K562 (cell line): ENCODE measurements around the gene DAPK1. TPM values are rescaled to one million over a fixed set of nuclear protein-coding genes. Genes with fewer than 3 reads are reported as not detected.

ENCODE experiments used
- CEBPB ChIP-seq: fragments of 450-650 bp; IDR thresholded peaks from 2 replicates; pipeline ENCODE4 v1.6.1; 2016; ENCODE audit warnings: missing genetic modification characterization, missing compliant biosample characterization
- FOSL1 ChIP-seq: fragments of 200-800 bp; sonication (Bioruptor generic); conservative IDR thresholded peaks from 2 replicates; pipeline ENCODE4 v1.6.1; 2016; ENCODE audit warnings: missing genetic modification characterization, missing compliant biosample characterization
- HDAC6 ChIP-seq: IDR thresholded peaks from 2 replicates; pipeline ENCODE4 v1.6.1; 2012; ENCODE audit warnings: low read depth, mild to moderate bottlenecking, control low read depth, inconsistent platforms, low read length, moderate library complexity
- JUND ChIP-seq, 2 experiments: IDR thresholded peaks; 2 replicates in 1 of 2; 3 replicates in 1 of 2; pipeline ENCODE4 v1.6.1; 2011; ENCODE audit warnings: borderline replicate concordance in 2 of 2, low read depth in 2 of 2, low read length in 2 of 2, improper control_type of control experiment in 1 of 2, missing biosample characterization in 1 of 2, missing genetic modification characterization in 1 of 2, missing genetic modification reagents in 1 of 2
- MAFF ChIP-seq: IDR thresholded peaks from 2 replicates; pipeline ENCODE4 v1.6.1; 2012; ENCODE audit warnings: low read length, improper control_type of control experiment
- MAX ChIP-seq: sonication (generic); formaldehyde crosslinking; IDR thresholded peaks from 2 replicates; pipeline ENCODE4 v1.9.0; 2022; ENCODE audit warnings: mild to moderate bottlenecking, missing genetic modification reagents
- NRF1 ChIP-seq, 2 experiments: fragments of 450-650 bp; IDR thresholded peaks in 1 of 2; conservative IDR thresholded peaks in 1 of 2; 2 replicates each; pipeline ENCODE4 v1.6.1; 2014; ENCODE audit warnings: mild to moderate bottlenecking in 2 of 2
- POLR3G ChIP-seq: IDR thresholded peaks from 2 replicates; pipeline ENCODE4 v1.6.1; 2011; ENCODE audit not compliant: insufficient read length, insufficient replicate concordance; ENCODE audit errors: extremely low read depth
- PTBP1 ChIP-seq: fragments of 200-400 bp; formaldehyde crosslinking; IDR thresholded peaks from 2 replicates; pipeline ENCODE4 v1.6.1; 2017; ENCODE audit warnings: low read depth, low read length
- SAFB2 ChIP-seq: fragments of 200-400 bp; formaldehyde crosslinking; IDR thresholded peaks from 2 replicates; pipeline ENCODE4 v1.6.1; 2018; ENCODE audit warnings: borderline replicate concordance, low read length, low read depth, moderate library complexity; ENCODE audit not compliant: severe bottlenecking
- SPI1 ChIP-seq: IDR thresholded peaks from 2 replicates; pipeline ENCODE4 v1.6.1; 2011; ENCODE audit warnings: low read depth, low read length, control low read depth, borderline replicate concordance
- ZNF561 ChIP-seq: fragments of 450-650 bp; formaldehyde crosslinking; conservative IDR thresholded peaks from 2 replicates; pipeline ENCODE4 v1.4.0; 2020; ENCODE audit warnings: mild to moderate bottlenecking, moderate library complexity
- polyA plus RNA-seq, 8 experiments: library from polyadenylated mRNA; depleted of rRNA in 4 of 8; stranded (reverse) in 5 of 8; unstranded in 3 of 8; fragments of >200 nt; fragmentation: Nextera tagmentation in 2 of 8; fragmentation: Illumina TruSeq in 1 of 8; extraction: Ambion mirVana in 2 of 8; extraction: Trizol in 1 of 8; gene quantifications; 2 replicates each; pipeline versions ENCODE4 v1.2.1 to v1.2.3, GENCODE V29; 2011 to 2014; ENCODE audit warnings: inconsistent platforms in 1 of 8, missing spikeins in 1 of 8
- total RNA-seq, 7 experiments: library from RNA; depleted of rRNA in 6 of 7; stranded (reverse); fragments of >200 nt in 6 of 7; fragmentation: Illumina TruSeq in 2 of 7; extraction: Trizol in 2 of 7; gene quantifications; 2 replicates each; pipeline versions ENCODE4 v1.2.1 to v1.2.3, GENCODE V29; 2011 to 2021; ENCODE audit warnings: low replicate concordance in 1 of 7
- TF ChIP-seq, protein P1 (sequence below), 2 experiments: fragments of 450-650 bp; IDR thresholded peaks; 2 replicates each; pipeline ENCODE4 v1.6.1; 2018; ENCODE audit warnings: mild to moderate bottlenecking in 2 of 2, low read depth in 1 of 2; ENCODE audit not compliant: partially characterized antibody in 2 of 2
- TF ChIP-seq, protein P2 (sequence below), 2 experiments: fragments of 450-650 bp in 1 of 2; sonication (generic) in 1 of 2; formaldehyde crosslinking in 1 of 2; IDR thresholded peaks in 1 of 2; conservative IDR thresholded peaks in 1 of 2; 2 replicates each; pipeline versions ENCODE4 v1.6.1 to v1.8.1; 2016 to 2023; ENCODE audit warnings: mild to moderate bottlenecking in 2 of 2, moderate library complexity in 2 of 2, inconsistent platforms in 1 of 2, missing genetic modification reagents in 1 of 2
- TF ChIP-seq, protein P3 (sequence below): fragments of 250-450 bp; sonication (Bioruptor Pico); IDR thresholded peaks from 2 replicates; pipeline ENCODE4 v1.4.0; 2020; ENCODE audit warnings: borderline replicate concordance
- TF ChIP-seq, protein P4 (sequence below): fragments of 450-650 bp; formaldehyde crosslinking; conservative IDR thresholded peaks from 2 replicates; pipeline ENCODE4 v1.4.0; 2022; ENCODE audit warnings: mild to moderate bottlenecking, missing genetic modification characterization

Gene DAPK1
- total and polyA plus RNA-seq, 9 of the 15 experiments (the other 6 are each of a cell fraction or from before 2014, with no cell fraction given), result 1.7 to 26.4 (median 15.8) TPM

DNA sequence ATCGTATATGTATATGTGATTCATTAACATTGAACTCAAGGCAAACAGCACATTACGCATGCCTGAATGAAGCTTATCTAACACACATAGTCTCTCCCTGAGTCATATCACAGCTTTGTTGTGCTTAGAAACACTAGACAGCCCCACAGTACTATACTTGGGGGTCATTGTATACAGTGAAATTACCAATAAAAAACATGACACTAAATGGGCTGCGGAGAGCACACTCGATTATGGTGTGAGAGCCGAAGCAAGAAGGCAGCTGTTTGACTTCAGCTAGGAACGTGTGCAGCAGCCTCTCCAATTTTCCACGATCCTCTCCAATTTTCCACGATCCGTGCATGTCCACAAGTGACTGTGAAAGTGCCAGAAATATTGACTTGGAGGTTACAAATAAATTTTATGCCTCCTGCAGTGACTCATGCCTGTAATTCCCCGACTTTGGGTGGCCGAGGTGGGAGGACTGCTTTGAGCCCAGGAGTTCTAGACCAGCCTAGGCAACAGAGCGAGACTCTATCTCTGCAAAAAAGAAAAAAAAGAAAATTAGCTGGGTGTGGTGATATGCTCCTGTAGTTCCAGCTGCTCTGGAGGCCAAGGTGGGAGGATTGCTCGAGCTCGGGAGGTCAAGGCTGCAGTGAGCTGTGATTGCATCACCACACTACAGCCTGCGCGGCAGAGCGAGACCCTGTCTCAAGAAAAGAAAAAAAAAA, 102.4 kb downstream of the DAPK1 start (continued):
- TF ChIP-seq FOSL1 (peak; percentile 67), NRF1 (conservative IDR thresholded peaks at IDR 0.05 in 1 of 2, IDR thresholded peaks at IDR 0.05 in 1 of 2) (peak; percentile 11 to 39; a peak in 1 of 4 replicates), MAFF (no peak), SAFB2 (no peak), MAX (no peak), SPI1 (no peak), PTBP1 (no peak), HDAC6 (no peak), POLR3G (no peak), CEBPB (tag) (peak; percentile 50), JUND (IDR thresholded peaks at IDR 0.05; ENCODE audit: borderline replicate concordance, low read depth, low read length) (0 out of 2 replicates have a peak, but pooled peaks have one; percentile 51), JUND (tag; IDR thresholded peaks at IDR 0.05; ENCODE audit: borderline replicate concordance, low read depth, low read length) (0 out of 3 replicates have a peak, but pooled peaks have one; percentile 48), ZNF561 (CRISPR knock-in tag) (no peak)
- TF ChIP-seq, protein P1, sequence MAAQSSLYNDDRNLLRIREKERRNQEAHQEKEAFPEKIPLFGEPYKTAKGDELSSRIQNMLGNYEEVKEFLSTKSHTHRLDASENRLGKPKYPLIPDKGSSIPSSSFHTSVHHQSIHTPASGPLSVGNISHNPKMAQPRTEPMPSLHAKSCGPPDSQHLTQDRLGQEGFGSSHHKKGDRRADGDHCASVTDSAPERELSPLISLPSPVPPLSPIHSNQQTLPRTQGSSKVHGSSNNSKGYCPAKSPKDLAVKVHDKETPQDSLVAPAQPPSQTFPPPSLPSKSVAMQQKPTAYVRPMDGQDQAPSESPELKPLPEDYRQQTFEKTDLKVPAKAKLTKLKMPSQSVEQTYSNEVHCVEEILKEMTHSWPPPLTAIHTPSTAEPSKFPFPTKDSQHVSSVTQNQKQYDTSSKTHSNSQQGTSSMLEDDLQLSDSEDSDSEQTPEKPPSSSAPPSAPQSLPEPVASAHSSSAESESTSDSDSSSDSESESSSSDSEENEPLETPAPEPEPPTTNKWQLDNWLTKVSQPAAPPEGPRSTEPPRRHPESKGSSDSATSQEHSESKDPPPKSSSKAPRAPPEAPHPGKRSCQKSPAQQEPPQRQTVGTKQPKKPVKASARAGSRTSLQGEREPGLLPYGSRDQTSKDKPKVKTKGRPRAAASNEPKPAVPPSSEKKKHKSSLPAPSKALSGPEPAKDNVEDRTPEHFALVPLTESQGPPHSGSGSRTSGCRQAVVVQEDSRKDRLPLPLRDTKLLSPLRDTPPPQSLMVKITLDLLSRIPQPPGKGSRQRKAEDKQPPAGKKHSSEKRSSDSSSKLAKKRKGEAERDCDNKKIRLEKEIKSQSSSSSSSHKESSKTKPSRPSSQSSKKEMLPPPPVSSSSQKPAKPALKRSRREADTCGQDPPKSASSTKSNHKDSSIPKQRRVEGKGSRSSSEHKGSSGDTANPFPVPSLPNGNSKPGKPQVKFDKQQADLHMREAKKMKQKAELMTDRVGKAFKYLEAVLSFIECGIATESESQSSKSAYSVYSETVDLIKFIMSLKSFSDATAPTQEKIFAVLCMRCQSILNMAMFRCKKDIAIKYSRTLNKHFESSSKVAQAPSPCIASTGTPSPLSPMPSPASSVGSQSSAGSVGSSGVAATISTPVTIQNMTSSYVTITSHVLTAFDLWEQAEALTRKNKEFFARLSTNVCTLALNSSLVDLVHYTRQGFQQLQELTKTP (IDR thresholded peaks at IDR 0.05; ENCODE audit: low read depth in 1 of 2, partially characterized antibody in 2 of 2), result no peak
- TF ChIP-seq, protein P2, sequence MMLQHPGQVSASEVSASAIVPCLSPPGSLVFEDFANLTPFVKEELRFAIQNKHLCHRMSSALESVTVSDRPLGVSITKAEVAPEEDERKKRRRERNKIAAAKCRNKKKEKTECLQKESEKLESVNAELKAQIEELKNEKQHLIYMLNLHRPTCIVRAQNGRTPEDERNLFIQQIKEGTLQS (IDR thresholded peaks at IDR 0.05), result peak; percentile 55
- TF ChIP-seq, protein P2 (CRISPR knock-in tag; conservative IDR thresholded peaks at IDR 0.05), result no peak
- TF ChIP-seq, protein P3, sequence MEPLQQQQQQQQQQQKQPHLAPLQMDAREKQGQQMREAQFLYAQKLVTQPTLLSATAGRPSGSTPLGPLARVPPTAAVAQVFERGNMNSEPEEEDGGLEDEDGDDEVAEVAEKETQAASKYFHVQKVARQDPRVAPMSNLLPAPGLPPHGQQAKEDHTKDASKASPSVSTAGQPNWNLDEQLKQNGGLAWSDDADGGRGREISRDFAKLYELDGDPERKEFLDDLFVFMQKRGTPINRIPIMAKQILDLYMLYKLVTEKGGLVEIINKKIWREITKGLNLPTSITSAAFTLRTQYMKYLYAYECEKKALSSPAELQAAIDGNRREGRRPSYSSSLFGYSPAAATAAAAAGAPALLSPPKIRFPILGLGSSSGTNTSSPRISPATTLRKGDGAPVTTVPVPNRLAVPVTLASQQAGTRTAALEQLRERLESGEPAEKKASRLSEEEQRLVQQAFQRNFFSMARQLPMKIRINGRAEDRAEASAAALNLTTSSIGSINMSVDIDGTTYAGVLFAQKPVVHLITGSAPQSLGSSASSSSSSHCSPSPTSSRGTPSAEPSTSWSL, result no peak
- TF ChIP-seq, protein P4, sequence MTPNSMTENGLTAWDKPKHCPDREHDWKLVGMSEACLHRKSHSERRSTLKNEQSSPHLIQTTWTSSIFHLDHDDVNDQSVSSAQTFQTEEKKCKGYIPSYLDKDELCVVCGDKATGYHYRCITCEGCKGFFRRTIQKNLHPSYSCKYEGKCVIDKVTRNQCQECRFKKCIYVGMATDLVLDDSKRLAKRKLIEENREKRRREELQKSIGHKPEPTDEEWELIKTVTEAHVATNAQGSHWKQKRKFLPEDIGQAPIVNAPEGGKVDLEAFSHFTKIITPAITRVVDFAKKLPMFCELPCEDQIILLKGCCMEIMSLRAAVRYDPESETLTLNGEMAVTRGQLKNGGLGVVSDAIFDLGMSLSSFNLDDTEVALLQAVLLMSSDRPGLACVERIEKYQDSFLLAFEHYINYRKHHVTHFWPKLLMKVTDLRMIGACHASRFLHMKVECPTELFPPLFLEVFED (CRISPR knock-in tag), result no peak
